OCI-LY3 (cell line): Measurements from ENCODE around the gene NR1H3.

Source experiments
- CTCF ChIP-seq: fragments of 200-600, 300-600 bp; sonication (generic); IDR thresholded peaks from 2 replicates; pipeline ENCODE4 v1.5.1; 2014; ENCODE audit warnings: antibody characterized with exemption, low read length, low read depth
- EZH2phosphoT487 ChIP-seq: fragments of 200-600 bp; shearing (Covaris generic); IDR thresholded peaks from 2 replicates; pipeline ENCODE4 v1.6.1; 2018; ENCODE audit warnings: antibody characterized with exemption, mixed run types, low read depth

GRCh38 chr11:47241841-47242301, 15.9 kb upstream of the NR1H3 start:
- TF ChIP-seq CTCF: no peak
- no peak for TF ChIP-seq EZH2phosphoT487
